ENCODE results near the gene F3.
"Not testable (repeated sequence)": the region's sequence is repeated elsewhere in the genome, so short reads cannot be mapped to it uniquely, and the experiment has no call there.

Gene F3

DNA sequence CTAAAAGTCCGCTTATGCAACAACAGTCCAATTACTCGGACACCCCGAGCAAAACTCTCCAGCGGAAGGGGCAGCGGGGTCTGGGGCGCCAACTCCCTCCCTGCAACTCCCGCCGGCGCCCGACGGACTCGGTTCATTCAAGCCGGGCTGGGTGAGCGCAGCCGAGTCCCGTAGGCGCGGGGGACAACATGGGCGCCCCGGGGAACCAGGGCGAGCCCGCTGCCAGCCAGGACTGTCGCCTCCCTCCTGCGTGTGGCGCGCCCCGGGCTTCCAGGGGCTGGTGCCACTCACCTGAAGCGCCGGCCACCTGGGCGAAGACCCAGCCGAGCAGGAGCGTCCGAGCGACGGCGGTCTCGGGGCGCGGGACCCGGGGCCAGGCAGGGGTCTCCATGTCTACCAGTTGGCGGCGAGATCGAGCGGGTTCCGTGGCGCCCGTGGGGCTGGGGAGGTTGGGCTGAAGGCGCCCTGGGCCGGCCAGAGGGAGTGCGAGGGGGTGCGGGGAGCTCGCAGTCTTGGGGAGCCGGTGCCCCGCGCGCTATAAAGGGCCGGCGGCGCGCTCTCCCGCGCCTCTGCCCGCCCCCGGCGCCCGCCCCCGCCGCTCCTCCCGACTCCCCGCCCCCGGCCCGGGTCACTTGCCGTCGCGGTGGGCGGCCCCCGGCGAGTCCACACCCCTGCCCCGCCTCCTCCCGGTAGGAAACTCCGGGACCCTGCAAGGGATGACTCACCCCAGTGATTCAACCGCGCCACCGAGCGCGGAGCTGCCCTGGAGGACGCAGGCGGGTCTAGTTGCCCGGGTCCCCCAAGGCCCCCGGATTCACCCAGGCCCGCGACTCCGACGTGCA is at the start of gene F3:
F3 (minus strand) TSS at position 514 of the 842 bp plus-strand sequence; CDS start at position 391, 123 bp downstream.
- peak; percentile 78 for DNase-seq (ENCODE audit: insufficient read length, low spot score)
- peak; percentile 51 for FAIRE-seq

DNA sequence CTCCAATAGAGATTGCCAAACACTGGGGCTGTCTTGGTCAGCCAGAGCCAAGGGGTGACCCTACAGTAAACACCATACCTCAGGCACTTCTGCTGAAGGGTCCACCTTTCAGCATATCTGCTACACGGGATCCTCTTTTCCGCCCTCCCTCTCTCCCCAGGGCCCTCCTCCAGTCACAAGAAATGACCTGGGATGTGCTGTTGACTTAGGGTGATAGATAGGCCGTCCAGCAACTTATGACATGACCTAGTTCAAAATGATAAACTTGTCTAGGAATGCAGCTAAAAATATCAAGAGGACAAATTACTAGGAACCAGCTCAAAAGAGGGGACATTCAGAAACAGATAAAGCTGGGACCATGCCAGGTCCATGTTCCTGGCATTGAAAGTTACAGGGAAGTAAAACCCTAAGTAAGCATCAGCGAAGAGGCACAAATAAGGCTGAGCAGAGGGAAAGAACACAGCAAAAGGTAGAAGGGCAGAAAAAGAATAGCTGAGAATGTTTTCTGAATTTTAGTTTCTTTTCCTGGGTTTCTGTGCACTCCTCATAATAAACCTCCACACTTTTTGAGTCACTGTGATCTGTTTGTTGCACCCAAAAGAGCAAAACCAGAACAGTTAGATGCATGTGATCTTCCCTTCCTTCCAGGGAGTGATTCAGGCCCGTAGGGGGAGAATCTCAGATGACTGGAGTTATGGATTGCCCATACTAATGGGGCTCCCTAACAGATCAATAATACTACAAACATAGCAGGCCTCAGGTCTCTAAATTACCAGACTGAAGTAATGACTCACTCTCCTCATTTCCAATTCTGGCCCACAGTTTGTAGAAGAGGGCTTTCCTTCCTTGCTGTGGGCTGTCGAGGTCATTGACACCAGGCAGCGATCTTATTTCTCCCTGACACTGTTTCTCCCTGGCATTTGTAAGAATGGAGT is 48.9 kb upstream of the F3 start:
- DNase-seq (ENCODE audit: insufficient read length, low spot score) (no peak), FAIRE-seq (no peak)

GRCh38 chr1:94589728-94590127 is 48.2 kb upstream of the F3 start:
- FAIRE-seq, result no peak
- no peak for DNase-seq (ENCODE audit: insufficient read length, low spot score)

DNA sequence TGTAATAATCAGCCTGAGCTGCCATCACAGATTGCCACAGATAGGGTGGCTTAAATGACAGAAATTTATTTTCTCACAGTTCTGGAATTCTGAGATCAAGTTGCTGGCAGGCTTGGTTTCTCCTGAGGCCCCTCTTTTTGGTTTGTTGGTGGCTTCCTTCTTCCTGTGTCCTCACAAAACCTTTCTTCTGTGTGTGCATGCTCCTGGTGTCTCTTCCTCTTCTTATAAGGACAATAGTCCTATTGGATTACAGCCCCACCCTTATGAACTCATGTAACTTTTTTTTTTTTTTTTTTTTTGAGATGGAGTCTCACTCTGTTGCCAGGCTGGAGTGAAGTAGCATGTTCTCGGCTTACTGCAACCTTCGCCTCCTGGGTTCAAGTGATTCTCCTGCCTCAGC is 41.0 kb upstream of the F3 start:
- FAIRE-seq (no peak), DNase-seq (ENCODE audit: insufficient read length, low spot score) (no peak)

DNA sequence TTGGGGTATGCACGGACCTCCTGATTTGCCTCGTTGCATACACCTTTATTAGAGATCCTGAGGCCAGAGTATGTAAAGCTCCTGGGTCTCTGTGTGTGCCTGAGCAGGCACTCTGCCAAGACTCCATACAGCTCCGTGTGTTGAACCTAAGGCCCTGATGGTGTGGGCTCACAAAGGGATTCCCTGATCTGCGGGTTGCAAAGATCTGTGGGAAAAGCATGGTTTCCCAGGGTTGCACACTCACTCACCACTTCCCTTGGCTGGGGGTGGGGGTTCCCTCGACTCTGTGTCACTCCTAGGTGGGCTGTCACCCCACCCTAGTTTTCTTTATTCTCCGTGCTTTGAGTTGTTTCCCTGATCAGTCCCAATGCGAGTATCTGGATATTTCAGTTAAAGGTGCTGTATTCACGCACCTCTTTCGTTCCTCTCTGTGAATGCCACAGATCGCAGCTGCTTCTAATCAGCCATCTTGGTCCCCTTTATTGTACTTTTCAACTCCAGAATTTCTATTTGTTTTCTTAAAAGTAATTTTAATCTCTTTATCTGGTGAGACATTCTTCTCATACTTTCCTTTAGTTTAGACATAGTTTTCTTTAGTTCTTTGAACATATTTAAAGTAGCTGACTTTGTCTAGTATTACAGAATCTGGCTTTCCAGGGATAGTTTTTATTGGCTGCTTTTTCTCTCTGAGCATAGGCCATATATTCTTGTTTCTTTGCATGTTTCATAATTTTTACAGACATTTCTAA is 39.0 kb upstream of the F3 start:
- FAIRE-seq, result no peak

DNA sequence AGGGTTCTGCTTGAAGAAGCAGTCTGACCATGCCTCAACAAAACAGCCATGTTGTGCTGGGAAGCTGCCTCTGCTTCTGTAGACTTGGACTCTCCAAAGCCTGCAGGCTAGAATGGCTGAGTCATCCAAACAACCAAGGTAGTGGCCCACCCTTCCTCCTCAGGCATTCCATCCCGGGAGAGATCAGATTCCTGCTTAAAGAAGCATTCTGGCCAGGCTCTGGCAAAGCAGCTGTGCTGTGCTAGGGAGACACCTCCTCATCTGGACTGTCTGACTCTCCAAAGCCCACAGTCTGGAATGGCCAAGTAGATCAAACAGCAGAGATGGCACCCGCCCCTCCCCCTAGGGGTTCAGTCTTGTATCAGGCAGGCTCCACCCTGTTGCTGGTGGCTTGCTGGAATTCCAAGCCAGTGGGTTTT is 38.3 kb upstream of the F3 start:
- DNase-seq (ENCODE audit: insufficient read length, low spot score), result peak; percentile 81
- FAIRE-seq, result peak; percentile 88

More for the DNA sequence above, 39.0 kb upstream of the F3 start:
- no peak for DNase-seq (ENCODE audit: insufficient read length, low spot score)

DNA sequence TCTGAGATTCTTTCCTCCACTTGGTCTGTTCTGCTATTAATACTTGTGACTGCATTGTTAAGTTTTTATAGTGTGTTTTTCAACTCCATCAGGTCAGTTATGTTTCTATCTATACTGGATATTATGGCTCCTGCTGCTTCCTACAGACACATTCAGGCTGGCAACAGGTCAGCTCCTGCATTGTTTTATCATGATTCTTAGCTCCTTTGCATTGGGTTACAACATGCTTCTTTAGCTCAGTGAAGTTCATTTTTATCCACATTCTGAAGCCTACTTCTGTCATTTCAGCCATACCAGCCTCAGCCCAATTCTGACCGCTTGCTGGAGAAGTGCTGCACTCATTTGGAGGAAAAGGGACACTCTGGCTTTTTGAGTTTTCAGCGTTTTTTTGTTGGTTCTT is 37.3 kb upstream of the F3 start:
- FAIRE-seq (no peak), DNase-seq (ENCODE audit: insufficient read length, low spot score) (no peak)

DNA sequence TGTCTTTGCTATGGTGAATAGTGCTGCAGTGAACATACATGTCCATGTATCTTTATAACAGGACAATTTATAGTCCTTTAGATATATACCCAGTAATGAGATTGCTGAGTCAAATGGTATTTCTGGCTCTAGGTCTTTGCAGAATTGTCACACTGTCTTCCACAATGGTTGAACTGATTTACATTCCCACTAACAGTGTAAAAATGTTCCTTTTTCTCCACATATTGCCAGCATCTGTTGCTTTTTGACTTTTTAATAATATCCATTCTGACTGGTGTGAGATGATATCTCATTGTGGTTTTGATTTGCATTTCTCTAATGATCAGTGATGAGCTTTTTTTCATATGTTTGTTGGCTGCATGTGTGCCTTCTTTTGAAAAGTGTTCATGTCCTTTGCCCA is 32.4 kb upstream of the F3 start:
- not testable (repeated sequence) for DNase-seq (ENCODE audit: insufficient read length, low spot score); FAIRE-seq

- FAIRE-seq, result no peak
- no peak for DNase-seq (ENCODE audit: insufficient read length, low spot score)
Observed at GRCh38 chr1:94572780-94573179, 31.2 kb upstream of the F3 start.

GRCh38 chr1:94570965-94571364 is 29.4 kb upstream of the F3 start:
- FAIRE-seq; DNase-seq (ENCODE audit: insufficient read length, low spot score): not testable (repeated sequence)

DNA sequence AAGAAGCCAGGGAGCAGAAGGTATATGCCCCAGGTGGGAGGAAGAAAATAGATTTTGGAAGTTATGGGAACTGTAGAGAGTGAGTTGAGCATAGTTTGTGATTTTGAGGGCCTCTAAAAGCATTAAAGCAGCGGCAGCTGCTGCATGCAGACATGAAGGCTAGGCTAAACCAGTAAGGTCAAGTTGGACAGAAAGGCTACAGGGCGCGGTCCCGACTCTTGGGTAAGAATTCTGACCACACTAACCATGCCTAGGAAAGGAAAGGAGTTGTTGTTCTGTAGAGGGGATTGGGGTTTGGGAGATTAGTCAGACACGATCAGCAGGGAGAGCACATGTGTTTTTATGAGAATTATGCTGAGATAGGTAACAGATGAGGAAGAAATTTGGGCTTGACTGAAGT is 27.2 kb upstream of the F3 start:
- DNase-seq (ENCODE audit: insufficient read length, low spot score); FAIRE-seq: not testable (repeated sequence)

DNA sequence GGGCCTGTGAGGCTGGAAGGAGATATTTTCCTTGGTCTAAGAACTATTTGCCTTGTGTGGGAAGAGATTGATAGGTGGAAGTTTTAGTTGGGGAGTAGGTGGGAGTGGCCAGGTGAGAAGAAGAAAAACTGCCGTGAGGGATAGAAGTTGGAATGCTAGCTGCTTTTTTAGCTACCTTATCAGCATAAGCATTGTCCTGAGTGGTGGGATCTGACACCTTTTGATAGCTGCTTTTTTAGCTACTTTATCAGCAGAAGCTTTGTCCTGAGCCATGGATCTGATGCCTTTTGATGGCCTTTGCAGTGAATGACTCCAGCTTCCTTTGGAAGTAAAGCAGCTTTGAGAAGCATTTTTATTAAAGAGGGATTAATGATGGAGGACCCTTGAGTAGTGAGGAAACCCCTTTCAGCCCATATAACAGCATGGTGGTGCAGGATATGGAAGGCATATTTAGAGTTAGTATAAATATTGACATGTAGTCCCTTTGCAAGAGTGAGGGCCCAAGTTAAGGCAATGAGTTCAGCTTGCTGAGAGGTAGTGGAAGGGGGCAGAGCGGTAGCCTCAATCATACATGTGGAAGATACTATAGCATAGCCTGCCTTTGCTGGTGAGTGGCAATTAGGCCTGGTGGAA is 26.5 kb upstream of the F3 start:
- peak; percentile 40 for FAIRE-seq
- DNase-seq (ENCODE audit: insufficient read length, low spot score), result not testable (repeated sequence)

DNA sequence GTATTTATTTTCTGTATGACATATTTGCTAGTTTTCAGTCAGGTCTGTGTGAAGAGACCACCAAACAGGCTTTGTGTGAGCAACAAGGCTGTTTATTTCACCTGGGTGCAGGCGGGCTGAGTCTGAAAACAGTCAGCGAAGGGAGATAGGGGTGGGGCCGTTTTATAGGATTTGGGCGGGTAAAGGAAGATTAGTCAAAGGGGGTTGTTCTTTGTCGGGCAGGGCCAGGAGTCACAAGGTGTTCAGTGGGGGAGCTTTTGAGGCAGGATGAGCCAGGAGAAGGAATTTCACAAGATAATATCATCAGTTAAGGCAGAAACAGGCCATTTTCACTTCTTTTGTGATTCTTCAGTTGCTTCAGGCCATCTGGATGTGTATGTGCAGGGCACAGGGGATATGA is 24.9 kb upstream of the F3 start:
- not testable (repeated sequence) for DNase-seq (ENCODE audit: insufficient read length, low spot score); FAIRE-seq

DNA sequence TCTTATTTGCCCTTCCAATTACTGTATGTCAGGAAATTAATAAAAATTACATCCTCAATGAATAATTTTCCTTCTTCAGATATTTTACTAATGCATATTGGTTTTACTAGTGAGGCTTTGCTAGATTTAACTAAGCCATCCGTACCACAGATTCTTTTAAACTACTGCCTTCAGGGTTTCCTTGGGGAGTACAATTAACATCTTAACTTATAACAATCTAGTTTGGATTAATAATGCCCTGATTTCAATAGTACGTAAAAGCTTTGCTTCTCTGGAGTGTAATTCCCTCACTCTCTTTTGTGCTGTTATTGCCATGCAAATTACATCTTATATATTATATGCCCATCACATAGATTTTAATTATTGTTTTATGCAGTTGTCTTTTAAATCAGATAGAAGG is 24.3 kb upstream of the F3 start:
- no peak for FAIRE-seq
- DNase-seq (ENCODE audit: insufficient read length, low spot score), result no peak

- FAIRE-seq, result no peak
- DNase-seq (ENCODE audit: insufficient read length, low spot score), result no peak
Observed at GRCh38 chr1:94562519-94563260, 21.1 kb upstream of the F3 start.

GRCh38 chr1:94560333-94560732 is 18.8 kb upstream of the F3 start:
- DNase-seq (ENCODE audit: insufficient read length, low spot score) (no peak), FAIRE-seq (no peak)

DNA sequence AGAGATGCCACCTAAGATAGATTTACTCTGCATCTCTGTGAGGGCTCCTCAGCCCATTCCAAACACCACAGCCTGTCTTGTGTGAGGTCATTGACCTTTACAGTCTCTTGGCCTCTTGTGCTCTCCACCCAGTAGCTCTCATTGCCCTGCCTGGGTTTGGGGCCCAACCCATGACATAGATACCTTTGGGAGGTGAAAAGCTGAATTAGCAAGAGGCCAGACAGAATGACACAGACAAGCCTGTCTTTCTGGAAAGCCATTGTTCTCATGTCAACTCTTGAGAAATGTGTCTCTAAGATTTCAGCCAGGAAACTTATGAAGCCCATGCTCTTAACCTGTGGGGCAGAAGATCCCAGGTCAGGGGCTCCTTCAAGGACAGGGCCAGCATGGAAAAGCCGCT is 18.4 kb upstream of the F3 start:
- FAIRE-seq (no peak), DNase-seq (ENCODE audit: insufficient read length, low spot score) (no peak)

DNA sequence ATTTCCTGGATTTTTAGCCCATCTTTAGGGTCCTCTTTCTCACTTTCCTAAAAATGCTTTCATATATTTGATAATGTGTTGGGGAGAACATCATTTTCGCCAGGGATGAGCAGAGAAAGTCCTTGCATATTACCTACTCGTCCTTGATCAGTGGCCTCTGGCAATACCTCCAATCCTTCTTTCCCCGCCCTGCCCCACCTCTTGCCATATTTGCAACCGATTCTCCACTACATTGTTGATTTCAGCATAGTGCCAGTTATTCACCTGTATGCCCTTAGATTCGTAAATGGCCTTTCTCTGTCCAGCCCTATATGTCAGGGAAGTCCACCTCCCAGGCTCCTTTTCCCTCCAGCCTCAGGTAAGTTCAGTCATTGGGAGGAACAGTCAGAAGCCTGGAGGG is 13.5 kb upstream of the F3 start:
- FAIRE-seq (no peak), DNase-seq (ENCODE audit: insufficient read length, low spot score) (no peak)

DNA sequence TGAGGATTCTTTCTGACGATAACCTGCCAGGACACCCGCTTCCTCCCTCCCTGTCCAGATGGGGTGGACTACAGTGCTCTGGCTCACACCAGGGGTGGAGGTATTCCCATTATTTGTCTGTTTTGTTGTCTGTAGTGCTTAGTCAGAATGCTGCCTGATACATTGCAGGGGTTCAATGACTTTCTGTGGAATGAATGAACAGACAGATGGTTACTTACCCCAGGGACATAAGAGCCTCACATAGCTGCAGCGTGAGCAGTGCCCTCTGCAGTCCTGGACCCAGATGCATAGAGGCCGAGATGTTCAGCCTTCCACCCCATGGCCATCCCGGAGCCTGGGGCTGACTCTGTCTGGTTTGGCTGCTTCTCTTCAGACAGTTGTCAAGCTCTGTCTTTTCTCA is 13.0 kb upstream of the F3 start:
- DNase-seq (ENCODE audit: insufficient read length, low spot score) (no peak), FAIRE-seq (no peak)

DNA sequence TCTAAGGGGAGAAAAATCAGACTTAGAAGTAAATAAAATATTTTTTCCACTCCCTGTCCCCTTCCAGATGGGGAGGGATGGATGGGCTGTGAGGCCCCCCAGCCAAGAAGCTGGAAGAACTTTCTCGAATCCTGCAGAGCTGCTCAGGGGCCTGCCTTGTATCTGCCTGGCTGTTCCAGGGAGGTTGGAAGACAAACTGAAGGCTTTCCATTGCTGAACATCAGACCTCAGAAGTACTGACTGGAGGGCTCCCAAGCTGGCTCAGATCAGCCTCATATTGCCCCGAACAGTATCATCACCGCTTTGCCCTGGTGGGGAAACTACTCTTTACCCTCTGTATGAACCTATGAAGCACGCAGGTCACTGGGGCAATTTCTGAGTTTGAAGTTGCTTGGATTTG is 12.4 kb upstream of the F3 start:
- DNase-seq (ENCODE audit: insufficient read length, low spot score), result no peak
- FAIRE-seq, result no peak

Data from HTR-8/SVneo (cell line).